A673 (cell line): Measurements from ENCODE around the gene PALLD. TPM values are rescaled to one million over a fixed set of nuclear protein-coding genes. Genes with fewer than 3 reads are reported as not detected.

Experiments used
- BruUV-seq: library from RNA; stranded (reverse); fragments of 400-500 nt; replicated peaks from 2 replicates; lab custom pipeline; 2021; lab: Mats Ljungman, UMichigan
- CTCF ChIA-PET: fragments of 300-600 bp; sonication (Branson Sonifier 250); formaldehyde crosslinking; loops from one replicate; lab custom pipeline; 2022; ENCODE audit warnings: antibody characterized with exemption; lab: Charles Lee
- POLR2A ChIA-PET: fragments of 300-600 bp; sonication (Branson Sonifier 250); formaldehyde crosslinking; loops from one replicate; lab custom pipeline; 2022; ENCODE audit warnings: antibody characterized with exemption; ENCODE audit not compliant: low non-redundant PET; lab: Charles Lee
- DNase-seq: peaks from one replicate; pipeline ENCODE4 v3.0.0-alpha.2; 2015; ENCODE audit warnings: low spot score
- H3K27ac ChIP-seq: fragments of 200-600 bp; sonication (generic); 2 replicates; pipeline ENCODE4 v1.5.1; 2016; ENCODE audit warnings: mixed run types, low read depth, mild to moderate bottlenecking, mixed read lengths, antibody characterized with exemption, low read length; ENCODE audit not compliant: poor library complexity, severe bottlenecking
- H3K27me3 ChIP-seq: fragments of 200-600 bp; sonication (generic); replicated peaks from 2 replicates; pipeline ENCODE4 v1.6.1; 2017; ENCODE audit warnings: mixed run types, low read depth, mild to moderate bottlenecking, mixed read lengths, antibody characterized with exemption, low read length; ENCODE audit not compliant: insufficient read depth, poor library complexity
- H3K36me3 ChIP-seq: fragments of 200-600 bp; sonication (generic); 2 replicates; pipeline ENCODE4 v1.6.1; 2016; ENCODE audit warnings: mixed run types, mild to moderate bottlenecking, mixed read lengths, antibody characterized with exemption, low read length; ENCODE audit not compliant: insufficient read depth, poor library complexity, severe bottlenecking
- H3K4me1 ChIP-seq: fragments of 200-600 bp; sonication (generic); 2 replicates; pipeline ENCODE4 v1.6.1; 2017; ENCODE audit warnings: mixed run types, mild to moderate bottlenecking, mixed read lengths, antibody characterized with exemption, low read length; ENCODE audit not compliant: insufficient read depth, poor library complexity, severe bottlenecking
- H3K4me3 ChIP-seq: fragments of 200-600 bp; sonication (generic); 2 replicates; pipeline ENCODE4 v1.5.1; 2016; ENCODE audit warnings: low read depth, mixed run types, mild to moderate bottlenecking, mixed read lengths, low read length; ENCODE audit not compliant: poor library complexity, severe bottlenecking
- H3K9me3 ChIP-seq: fragments of 200-600 bp; sonication (generic); 2 replicates; pipeline ENCODE4 v1.6.1; 2016; ENCODE audit warnings: mixed run types, low read depth, mild to moderate bottlenecking, mixed read lengths, antibody characterized with exemption, low read length; ENCODE audit not compliant: poor library complexity, severe bottlenecking
- CTCF ChIP-seq: fragments of 300-800, 200-600 bp; sonication (generic); conservative IDR thresholded peaks from 2 replicates; pipeline ENCODE4 v1.5.1; 2017; ENCODE audit warnings: low read depth, mild to moderate bottlenecking, antibody characterized with exemption, low read length, moderate library complexity, mixed read lengths
- EZH2 ChIP-seq: fragments of 200-600 bp; sonication (generic); IDR thresholded peaks from 2 replicates; pipeline ENCODE4 v1.6.1; 2017; ENCODE audit warnings: borderline replicate concordance, low read depth, mild to moderate bottlenecking, mixed read lengths, antibody characterized with exemption, low read length; ENCODE audit not compliant: poor library complexity, severe bottlenecking
- intact Hi-C: fragments of 100-400 bp; cut with micrococcal nuclease; formaldehyde crosslinking; loops from one replicate; pipeline ENCODE4 v1.10.0; 2022; ENCODE audit not compliant: unreplicated experiment
- total RNA-seq: library from RNA; stranded (reverse); gene quantifications from 2 replicates; pipeline ENCODE4 v1.2.3, GENCODE V29; 2021

Gene PALLD
- total RNA-seq, 1 experiment from 2014 or later = 44.1 TPM

- no TSS peak for BruUV-seq
- Histone ChIP-seq H3K27ac (no peak overlapping the region), H3K27me3 (no peaks in the 10 kb centered on the region), H3K36me3 (no peaks in the 10 kb centered on the region), H3K4me1 (peaks cover 6% of the 10 kb centered on the region), H3K9me3 (no peaks in the 10 kb centered on the region), H3K4me3 (no peak overlapping the region)
- CTCF ChIA-PET = no interaction called here
- TF ChIP-seq EZH2 = no peak
- TF ChIP-seq CTCF = no peak
- POLR2A ChIA-PET = no interaction called here
- no peak for DNase-seq
- intact Hi-C loops = no loop called here
Observed at GRCh38 chr4:168843635-168844034, 346.8 kb downstream of the PALLD start.

GRCh38 chr4:168844353-168845049, 347.6 kb downstream of the PALLD start:
- H3K27me3 ChIP-seq = no peaks in the 10 kb centered on the region
- intact Hi-C loops = no loop called here
- DNase-seq = no peak
- no peak overlapping the region for H3K4me3 ChIP-seq
- no peaks in the 10 kb centered on the region for H3K36me3 ChIP-seq
- no peak for TF ChIP-seq CTCF
- TF ChIP-seq EZH2 = no peak
- CTCF ChIA-PET = no interaction called here
- POLR2A ChIA-PET = no interaction called here
- H3K4me1 ChIP-seq = peaks cover 13% of the 10 kb centered on the region
- no peaks in the 10 kb centered on the region for H3K9me3 ChIP-seq
- BruUV-seq = no TSS peak
- no peak overlapping the region for H3K27ac ChIP-seq

- no peak overlapping the region for H3K27ac ChIP-seq
- H3K9me3 ChIP-seq = no peaks in the 10 kb centered on the region
- peaks cover 20% of the 10 kb centered on the region for H3K4me1 ChIP-seq
- TF ChIP-seq CTCF (no peak), EZH2 (no peak)
- no peaks in the 10 kb centered on the region for H3K36me3 ChIP-seq
- intact Hi-C loops = no loop called here
- DNase-seq = no peak
- BruUV-seq = no TSS peak
- ChIA-PET POLR2A (no interaction called here), CTCF (no interaction called here)
- H3K4me3 ChIP-seq = no peak overlapping the region
- no peaks in the 10 kb centered on the region for H3K27me3 ChIP-seq
Observed at GRCh38 chr4:168845897-168846296, 349.0 kb downstream of the PALLD start.
